DMS53 (cell line): ENCODE measurements around the gene AHRR.

Experiments used
- DNase-seq: peaks from one replicate; lab custom pipeline; 2025; lab: John Stamatoyannopoulos, UW

AHRR gene

DNA sequence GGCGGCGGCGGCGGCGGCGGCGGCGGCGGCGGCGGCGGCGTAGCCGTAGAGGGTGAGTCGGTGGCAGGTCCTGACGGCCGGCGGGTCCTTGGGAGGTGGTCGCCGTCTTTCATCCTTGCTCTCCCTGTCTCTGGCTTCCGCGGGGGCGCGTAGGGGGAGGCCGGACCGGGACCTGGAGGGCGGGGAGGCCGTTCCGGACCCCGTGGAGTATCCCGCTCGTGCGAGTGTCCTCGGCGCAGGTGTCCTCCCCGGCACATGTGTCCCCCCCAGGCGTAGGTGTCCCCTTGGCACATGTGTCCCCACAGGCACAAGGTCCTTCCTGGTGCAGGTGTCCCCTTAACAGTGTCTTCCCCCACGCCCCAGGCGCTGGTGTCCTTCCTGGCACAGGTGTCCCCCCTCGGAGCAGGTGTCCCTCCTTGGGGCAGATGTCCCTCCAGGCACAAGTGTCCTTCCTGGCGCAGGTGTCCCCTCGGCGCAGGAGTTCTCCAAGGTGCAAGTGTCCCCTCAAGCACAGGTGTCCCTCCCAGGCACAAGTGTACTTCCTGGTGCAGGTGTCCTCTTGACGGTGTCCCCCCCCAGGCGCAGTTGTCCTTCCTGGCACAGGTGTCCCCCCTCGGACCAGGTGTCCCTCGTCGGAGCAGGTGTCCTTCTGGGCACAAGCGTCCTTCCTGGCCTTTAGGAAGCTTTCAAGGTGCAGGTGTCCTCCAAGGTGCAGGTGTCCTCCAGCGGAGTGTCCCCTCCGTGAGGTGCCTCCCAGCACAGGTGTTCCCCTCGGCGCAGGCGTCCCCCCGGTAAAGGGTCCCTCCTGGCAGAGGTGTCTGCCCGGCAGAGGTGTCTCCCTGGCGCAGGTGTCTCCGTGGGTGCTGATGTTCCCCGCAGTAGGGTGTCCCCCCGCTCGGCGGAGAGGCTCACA lies 122.0 kb downstream of the AHRR start:
- peak; percentile 97 for DNase-seq

DNA sequence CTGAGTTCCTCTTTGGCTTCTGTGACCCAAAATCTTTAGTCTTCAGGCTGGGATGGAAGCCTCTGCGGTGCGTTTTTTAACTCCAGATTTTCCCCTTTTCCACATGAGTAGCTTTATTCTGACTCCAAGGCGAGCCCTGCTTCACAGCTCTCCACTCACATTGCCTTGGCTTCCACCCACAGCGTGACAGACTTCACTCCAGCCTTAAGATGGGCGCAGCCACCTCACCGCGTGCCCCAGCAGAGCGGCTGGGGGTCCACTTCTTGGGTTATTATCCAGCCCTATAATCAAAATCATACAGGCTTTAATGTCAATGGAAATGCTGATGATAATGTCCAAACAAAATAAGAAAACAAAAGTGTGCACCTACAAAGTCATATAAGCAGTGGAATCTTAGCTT lies 122.7 kb downstream of the AHRR start:
- no peak for DNase-seq

DNA sequence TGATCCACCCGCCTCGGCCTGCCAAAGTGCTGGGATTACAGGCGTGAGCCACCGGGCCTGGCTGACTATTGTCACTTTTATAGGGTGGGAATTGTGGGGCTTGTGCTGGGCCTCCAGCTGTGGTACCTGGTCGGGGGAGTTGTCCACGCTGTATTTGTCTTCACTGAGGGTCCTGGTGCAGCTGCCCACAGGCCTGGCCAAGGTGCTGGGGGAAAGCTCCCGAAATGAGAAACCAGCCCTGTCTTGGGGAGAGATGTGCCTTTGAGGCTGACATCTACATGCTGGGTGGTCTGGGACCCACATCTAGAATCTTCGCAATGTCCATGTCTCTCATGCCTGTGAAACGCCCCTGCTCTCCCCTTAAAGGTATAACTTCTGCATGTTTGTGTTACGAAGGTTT lies 124.1 kb downstream of the AHRR start:
- no peak for DNase-seq

DNA sequence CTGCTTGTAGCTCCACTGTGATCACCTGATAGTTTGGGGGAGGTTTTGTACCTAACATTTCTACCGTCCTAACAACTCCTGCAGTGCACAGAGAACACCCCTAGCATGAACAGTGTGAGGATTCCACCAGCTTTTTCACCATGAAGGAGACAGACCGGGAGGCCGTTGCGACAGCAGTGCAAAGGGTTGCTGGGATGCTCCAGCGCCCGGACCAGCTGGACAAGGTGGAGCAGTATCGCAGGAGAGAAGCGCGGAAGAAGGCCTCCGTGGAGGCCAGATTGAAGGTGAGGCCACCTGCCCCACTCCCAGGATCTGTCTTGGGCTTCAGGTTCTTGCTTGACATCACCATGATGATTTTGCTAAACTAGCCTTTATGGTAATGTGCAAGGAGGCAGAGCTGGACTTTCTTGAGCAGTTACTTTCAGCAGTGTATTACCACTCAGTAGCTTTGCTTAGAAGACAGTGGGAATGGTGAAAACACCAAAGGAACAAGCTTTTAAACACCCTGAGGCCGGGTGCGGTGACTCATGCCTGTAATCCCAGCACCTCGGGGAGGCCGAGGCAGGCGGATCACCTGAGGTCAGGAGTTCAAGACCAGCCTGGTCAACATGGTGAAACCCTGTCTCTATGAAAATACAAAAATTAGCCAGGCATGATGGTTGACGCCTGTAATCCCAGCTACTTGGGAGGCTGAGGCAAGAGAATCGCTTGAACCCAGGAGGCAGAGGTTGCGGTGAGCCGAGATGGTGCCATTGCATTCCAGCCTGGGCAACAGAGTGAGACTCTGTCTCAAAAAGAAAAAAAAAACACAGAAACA lies 124.8 kb downstream of the AHRR start:
- DNase-seq, result no peak

DNA sequence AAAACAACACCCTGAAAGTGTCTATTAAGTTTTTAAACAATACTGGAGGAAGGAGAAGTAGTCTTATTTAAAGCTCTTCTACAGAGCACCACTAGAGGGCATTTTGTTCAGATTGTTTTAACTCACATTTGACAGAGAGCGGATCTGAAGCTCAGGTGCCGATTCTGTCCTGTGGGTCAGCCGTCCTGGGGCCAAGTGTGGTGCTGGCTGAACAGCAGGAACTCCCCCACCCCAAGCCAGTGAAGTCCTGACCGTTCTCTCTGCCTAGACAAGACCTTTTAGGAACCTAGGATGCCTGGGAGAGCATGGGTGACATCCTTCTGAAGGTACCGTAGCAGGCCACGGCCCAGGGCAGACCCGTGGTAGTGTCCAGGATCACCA lies 125.4 kb downstream of the AHRR start:
- DNase-seq, result peak; percentile 73

DNA sequence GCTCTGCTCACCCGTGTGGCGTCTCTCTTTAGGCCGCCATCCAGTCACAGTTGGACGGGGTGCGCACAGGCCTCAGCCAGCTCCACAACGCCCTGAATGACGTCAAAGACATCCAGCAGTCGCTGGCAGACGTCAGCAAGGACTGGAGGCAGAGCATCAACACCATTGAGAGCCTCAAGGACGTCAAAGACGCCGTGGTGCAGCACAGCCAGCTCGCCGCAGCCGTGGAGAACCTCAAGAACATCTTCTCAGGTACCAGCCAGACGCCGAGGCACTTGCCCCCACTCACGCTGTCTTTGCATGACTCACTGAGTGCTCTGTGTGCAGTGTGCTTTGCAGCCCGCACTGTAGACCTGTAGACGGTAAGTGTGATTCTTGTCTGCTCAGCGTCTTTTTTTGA lies 126.0 kb downstream of the AHRR start:
- no peak for DNase-seq

DNA sequence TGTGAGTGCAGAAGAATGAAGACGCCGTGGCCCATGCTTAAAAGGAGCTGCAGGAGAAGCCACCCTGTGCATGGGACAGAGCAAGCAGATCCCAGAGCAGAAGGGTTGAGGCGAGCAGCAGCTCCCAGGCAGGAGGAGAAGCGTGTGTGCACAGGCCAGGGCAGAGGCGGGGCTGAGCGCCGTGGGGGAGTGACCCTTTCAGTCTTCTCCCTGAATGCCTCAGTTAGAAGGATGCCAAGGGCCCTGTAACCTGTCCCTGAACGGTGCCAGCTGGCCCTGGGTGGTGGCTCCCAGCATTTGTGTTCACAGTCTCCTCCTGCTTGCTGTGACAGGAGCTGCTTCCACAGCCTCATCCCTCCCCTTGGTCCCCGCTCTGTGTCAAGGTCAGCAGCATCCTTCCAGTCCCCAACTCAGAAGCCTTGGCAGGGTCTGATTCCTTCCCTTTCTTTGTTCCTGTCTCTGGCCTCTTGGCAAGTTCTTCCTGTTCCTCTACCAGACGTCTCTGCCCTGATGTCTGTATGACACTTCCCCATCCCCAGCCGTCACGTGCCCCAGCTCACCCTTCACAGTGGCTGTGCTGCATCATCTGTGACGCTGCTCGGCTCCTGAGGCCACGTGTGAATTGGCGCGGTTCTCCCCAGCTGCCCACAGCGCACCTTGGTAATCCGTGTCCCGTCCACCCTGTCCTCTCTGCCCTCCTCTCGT lies 126.7 kb downstream of the AHRR start:
- no peak for DNase-seq

DNA sequence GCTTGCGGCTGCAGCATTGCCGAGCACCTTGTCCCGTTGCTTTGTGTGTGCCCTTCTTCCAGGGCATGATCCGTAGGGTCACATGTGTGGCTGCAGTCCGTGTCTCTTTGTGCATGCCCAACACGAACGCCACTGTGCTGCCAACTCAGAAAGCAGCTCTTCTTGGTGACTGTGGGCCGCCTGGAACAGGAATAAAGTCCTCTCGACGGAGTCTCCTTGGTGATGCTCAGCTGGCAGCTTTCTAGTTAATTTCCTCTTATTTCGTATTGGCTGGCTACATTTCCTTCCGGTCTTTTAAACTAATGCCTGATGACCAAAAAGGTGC lies 127.2 kb downstream of the AHRR start:
- DNase-seq, result no peak

DNA sequence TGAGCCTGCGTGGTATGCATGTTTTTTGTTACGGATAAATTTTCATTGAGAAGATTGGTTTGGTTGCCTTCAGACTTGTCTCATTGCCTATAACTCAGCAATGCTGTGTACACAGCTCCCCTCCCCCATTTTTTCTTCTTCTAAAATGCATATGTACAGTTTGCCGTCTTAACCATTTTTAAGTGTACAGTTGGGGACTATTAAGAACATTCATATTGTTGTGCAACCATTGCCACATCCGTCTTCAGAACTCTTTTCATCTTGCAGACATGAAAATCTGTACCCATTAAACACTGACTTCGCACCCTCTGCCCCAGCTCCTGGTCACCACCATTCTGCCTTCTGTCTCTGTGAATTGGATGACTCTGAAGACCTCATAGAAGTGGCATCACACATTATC lies 127.6 kb downstream of the AHRR start:
- DNase-seq, result no peak

DNA sequence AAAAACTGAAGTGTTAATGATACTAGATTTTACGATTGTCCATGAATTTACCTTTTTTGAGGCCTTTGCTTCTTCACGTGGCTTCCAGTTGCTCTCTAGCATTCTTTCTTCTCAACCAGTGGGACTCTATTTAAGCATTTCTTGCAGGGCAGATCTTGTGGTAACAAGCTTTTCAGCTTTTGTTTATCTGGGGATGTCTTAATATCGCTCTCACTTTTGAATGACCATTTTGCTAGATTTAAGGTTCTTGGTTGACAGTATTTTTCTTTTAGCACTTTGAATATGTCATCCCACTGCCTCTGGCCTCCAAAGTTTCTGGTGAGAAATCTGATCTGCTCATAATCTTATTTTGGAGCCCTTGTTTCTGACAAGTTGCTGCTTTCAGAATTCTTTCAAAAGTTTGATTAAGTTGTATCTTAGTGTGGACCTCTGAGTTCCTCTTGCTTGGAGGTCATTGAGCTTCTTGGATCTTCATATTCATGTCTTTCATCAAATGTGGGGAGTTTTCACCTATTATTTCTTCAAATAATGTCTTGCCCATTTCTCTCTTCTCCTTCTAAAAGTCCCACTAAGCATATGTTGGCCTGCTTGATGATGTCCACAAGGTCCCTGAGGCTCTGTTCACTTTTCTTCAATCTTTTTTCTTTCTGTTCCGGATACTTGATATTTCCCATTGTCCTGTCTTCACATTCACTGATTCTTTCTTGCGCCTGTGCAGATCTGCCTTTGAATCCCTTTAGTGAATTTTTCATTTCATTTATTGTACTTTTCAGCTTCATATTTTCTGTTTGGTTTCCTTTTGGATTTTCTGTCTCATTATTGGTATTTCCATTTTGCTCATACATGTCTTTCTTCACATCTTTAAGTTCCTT lies 130.3 kb downstream of the AHRR start:
- no peak for DNase-seq

DNA sequence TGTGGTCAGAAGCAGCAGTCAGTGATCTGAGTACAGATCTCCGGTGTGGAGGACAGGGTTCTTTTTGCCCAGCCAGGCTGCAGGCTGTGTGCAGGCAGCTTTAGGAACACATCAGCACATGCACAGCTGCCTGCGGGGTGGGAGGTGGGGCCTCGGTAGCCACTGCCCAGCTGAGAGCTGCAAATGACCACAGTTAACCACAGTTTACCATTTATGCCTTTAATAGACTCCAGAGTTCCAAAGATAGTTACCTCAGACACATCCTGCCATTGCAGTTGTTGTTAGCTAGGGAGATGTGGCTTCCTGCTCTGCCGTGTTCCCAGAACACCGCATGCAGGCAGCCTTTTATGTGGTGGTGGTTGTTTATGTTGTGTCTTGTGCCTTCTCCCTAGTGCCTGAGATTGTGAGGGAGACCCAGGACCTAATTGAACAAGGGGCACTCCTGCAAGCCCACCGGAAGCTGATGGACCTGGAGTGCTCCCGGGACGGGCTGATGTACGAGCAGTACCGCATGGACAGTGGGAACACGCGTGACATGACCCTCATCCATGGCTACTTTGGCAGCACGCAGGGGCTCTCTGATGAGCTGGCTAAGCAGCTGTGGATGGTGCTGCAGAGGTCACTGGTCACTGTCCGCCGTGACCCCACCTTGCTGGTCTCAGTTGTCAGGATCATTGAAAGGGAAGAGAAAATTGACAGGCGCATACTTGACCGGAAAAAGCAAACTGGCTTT lies 131.6 kb downstream of the AHRR start:
- no peak for DNase-seq

DNA sequence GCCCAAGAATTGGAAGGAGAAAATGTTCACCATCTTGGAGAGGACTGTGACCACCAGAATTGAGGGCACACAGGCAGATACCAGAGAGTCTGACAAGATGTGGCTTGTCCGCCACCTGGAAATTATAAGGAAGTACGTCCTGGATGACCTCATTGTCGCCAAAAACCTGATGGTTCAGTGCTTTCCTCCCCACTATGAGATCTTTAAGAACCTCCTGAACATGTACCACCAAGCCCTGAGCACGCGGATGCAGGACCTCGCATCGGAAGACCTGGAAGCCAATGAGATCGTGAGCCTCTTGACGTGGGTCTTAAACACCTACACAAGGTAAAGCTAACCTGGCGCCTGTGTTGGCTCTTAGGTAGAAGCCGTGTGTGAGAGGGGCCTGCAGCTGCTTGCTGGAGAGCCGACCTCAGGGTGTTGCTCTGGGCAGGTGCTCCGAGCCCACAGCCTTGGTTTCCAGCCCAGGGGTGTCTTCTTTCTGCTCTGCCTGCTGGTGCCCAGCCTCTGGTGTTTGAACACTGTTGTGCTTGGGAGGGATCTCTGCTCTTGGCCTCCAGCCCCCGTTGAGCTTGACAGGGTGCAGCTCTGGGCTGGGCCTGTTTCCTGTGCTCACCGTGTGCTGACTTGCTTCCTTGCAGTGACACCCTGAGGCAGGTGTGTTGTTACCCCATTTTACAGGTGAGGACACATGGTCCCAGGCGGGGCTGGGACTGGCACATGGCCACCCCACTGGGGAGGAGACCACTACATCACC lies 132.4 kb downstream of the AHRR start:
- no peak for DNase-seq

DNA sequence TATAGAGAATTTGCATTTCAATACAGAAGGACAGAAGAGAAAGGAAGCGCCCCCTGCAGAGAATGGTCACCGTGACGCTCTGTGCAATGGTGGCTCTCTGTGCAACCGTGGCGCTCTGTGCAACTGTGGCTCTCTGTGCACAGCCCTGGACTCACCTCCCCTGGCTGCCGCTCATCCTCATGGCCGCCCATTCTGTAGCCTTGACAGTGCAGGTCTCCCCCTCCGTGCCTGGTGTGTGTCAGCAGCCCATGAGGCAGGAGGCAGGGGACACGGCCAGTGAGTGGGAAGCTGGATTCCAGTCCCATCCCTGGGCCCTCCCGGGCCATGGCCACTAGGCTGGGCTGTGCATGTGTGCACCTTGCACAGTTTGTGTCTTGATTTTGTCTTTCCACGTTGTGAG lies 133.4 kb downstream of the AHRR start:
- no peak for DNase-seq

DNA sequence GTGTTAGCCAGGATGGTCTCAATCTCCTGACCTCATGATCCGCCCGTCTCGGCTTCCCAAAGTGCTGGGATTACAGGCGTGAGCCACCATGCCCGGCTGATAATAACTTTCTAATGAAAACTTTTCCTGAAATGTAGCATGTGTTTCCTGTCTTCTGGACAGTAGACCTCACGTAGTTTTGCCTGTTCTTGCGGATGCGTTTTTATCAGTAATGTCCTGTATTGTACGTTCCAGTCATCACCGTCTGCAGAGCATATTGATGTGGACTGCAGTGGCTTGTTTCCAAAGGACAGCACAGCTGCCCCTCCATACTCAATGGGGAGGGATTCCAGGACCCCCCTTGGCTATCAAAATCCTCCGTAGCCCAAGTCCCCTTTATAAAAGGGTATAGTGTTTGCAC lies 134.3 kb downstream of the AHRR start:
- DNase-seq, result no peak

DNA sequence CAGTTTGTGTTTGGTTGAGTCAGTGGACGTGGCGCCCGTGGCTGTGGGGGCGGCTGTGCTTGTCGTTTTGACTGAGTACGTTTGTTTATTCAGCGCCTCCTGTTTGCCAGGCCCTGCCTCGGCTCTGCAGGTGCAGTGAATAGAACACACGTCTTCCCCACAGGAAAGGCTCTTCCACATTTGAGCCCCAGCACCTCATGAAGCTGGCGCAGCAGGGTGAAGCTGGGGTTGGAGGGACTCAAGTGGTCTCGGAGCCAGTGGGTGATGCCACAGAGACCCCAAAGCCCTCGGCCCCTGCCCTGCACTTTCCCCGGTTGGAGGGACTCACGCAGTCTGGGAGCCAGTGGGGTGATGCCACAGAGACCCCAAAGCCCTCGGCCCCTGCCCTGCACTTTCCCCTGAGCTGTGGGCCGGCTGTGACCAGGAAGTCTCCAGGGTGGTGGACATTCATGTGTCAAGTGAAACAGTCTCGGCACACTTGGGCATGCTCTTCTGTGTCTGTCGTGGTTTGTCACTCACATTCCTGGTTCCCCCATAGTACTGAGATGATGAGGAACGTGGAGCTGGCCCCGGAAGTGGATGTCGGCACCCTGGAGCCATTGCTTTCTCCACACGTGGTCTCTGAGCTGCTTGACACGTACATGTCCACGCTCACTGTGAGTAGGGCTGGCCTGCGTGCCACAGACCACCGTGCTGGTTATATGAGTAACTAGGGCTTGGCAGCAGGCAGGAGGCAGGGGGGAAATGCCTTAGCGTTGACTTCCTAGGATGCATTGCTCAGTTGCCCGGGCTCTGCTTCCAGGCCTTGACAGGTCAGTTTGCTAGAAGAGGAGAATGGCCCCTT lies 135.1 kb downstream of the AHRR start:
- DNase-seq, result no peak

DNA sequence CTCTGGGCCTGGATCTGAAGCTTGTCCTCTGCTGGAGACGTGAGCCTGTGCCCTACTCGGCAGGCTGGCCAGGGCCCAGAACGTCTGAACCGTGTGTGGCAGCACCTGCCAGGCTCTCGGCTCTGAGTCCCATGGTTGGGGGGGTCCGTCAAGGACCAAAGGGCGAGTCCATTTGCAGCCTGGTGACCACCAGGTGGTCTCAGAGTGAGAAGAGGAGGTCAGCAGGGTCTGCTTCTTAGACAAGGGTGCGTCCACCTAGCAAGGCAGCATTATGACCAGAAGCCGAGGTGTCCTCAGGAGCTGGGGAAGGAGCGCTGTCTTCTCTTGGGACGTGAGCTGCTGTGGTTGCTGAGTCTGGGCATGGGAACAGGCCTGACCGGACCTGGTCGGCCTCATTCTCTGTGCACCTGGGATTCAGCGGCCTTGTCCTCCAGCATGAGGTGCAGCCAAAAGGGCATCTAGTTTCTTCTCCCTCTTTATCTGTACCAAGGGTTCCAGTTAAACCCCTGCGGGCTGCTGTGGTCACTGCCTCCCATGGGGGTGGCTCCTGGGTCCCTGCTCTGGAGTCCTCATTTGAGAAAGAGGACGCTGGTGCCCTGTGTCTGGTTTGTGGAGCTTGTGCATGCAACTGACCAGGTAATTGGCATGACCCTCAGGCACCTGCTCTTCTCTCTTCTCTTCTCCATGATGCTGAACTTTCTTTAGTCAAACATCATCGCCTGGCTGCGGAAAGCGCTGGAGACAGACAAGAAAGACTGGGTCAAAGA lies 135.9 kb downstream of the AHRR start:
- DNase-seq, result no peak

DNA sequence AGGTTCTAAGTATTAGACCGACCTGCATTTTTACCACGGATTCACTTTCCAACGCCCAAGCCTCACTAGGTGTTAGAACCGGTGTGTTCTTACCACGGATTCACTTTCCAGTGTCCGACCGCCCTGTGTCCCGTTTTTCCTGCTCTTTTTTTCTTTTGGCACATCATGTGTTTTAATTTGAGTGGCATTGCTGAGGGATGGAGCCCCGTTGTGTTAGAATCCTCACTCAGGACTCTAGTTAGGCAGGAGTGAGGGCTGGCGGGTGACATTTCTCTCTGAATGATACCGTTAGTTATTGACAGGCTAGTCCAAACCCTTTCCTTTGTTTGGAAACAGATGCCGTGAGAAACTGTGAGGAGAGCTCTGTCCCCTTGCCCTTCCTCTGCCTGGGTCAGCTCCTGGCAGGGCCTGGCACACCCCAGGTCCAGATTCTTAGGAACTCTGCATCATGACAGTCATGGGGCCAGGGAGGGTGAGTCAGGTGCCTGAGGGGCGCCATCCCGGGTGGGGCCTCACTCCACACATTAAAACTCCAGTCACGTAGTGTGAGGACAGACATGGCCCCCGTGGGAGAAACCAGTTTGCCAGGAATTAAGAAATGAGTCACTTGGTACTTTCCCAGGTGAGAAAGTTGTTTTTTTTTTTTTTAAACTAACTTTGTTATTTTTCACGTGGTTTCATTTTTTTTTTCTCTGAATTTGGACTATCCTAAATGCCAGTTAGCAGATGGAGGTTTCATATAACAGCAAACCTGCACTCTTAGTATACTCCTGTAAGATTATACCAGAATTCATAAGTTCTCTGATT lies 137.2 kb downstream of the AHRR start:
- peak; percentile 66 for DNase-seq
